GM12865 (cell line): ENCODE measurements around the gene COL12A1.
A peak's percentile ranks its signal among the peaks of the same experiment; 100 is the strongest.

ENCODE experiments used
- DNase-seq: peaks from one replicate; pipeline ENCODE4 v3.0.0; 2010; ENCODE audit warnings: low read depth
- H3K4me3 ChIP-seq: 2 replicates; pipeline ENCODE4 v1.5.1; 2011; ENCODE audit warnings: mild to moderate bottlenecking, low read depth, low read length, control low read depth
- TF ChIP-seq, protein P1 (sequence below): IDR thresholded peaks from 2 replicates; pipeline ENCODE4 v1.5.1; 2011; ENCODE audit warnings: low read length, control low read depth, low read depth, inconsistent platforms; ENCODE audit not compliant: insufficient read depth; ENCODE audit errors: missing control alignments

The COL12A1 gene

GRCh38 chr6:75206576-75207342 is 906 bp upstream of the COL12A1 start:
- DNase-seq, result no peak
- no peak overlapping the region for H3K4me3 ChIP-seq
- TF ChIP-seq, protein P1, sequence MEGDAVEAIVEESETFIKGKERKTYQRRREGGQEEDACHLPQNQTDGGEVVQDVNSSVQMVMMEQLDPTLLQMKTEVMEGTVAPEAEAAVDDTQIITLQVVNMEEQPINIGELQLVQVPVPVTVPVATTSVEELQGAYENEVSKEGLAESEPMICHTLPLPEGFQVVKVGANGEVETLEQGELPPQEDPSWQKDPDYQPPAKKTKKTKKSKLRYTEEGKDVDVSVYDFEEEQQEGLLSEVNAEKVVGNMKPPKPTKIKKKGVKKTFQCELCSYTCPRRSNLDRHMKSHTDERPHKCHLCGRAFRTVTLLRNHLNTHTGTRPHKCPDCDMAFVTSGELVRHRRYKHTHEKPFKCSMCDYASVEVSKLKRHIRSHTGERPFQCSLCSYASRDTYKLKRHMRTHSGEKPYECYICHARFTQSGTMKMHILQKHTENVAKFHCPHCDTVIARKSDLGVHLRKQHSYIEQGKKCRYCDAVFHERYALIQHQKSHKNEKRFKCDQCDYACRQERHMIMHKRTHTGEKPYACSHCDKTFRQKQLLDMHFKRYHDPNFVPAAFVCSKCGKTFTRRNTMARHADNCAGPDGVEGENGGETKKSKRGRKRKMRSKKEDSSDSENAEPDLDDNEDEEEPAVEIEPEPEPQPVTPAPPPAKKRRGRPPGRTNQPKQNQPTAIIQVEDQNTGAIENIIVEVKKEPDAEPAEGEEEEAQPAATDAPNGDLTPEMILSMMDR, result no peak

- TF ChIP-seq, protein P1, result no peak
- DNase-seq, result no peak
- no peak overlapping the region for H3K4me3 ChIP-seq
Measured at GRCh38 chr6:75204959-75205775, 686 bp downstream of the COL12A1 start.

- TF ChIP-seq, protein P1, result peak; percentile 59
- H3K4me3 ChIP-seq, result no peak overlapping the region
- DNase-seq, result peak; percentile 58
Measured at GRCh38 chr6:75204217-75204958, 1.5 kb downstream of the COL12A1 start.

- no peak for DNase-seq
- no peak overlapping the region for H3K4me3 ChIP-seq
- TF ChIP-seq, protein P1, result no peak
Measured at GRCh38 chr6:75203721-75204120, 2.1 kb downstream of the COL12A1 start.

GRCh38 chr6:75202676-75203131 is 3.1 kb downstream of the COL12A1 start:
- no peak for DNase-seq
- TF ChIP-seq, protein P1, result no peak
- no peak overlapping the region for H3K4me3 ChIP-seq

DNA sequence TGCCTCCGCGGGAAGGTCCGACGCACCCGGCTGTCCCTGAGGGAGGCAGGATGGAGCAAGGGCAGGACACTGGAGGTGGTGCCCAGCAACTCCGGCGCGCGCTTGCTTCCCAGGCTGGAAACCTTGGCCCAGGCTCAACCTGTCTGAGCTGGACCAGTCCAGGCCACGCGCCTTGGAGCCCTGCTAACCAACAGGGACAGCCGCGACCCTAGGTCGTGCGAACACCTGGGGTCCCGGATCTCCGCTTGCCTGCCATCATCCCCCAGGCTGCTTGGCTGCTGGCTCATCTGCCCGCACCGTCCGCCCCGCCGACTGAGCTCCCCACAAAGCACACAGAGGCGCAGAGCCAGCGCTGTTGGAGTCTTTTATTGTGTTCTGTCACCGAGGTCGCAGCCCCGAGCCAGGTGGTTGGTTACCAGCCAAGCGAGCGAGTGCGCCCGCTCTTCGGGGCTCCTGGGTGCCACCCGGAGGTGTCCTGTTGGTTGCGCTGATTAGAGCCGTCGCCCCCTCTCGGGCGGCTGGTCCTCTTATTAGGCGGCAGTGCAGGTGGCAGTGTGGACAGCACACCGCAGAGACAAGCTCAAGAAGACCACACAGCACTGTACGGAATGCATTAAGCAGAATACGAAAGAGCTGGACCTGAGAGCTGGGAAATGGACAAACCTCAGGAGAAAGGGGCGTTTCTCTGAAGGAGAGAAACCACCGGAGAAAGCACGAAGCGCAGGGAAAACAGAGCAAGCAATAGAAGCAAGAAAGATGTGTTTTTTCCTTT is 3.8 kb downstream of the COL12A1 start:
- TF ChIP-seq, protein P1, result no peak
- no peak for DNase-seq
- no peak overlapping the region for H3K4me3 ChIP-seq
